GM13977 (cell line): ENCODE results near the gene KCNH3.

Source experiments
- DNase-seq: peaks from one replicate; pipeline ENCODE4 v3.0.0; 2012; ENCODE audit warnings: low spot score
- in situ Hi-C: fragments of 300-500 bp; cut with MboI; formaldehyde crosslinking; loops from one replicate; pipeline ENCODE4 v1.12.0; 2022; ENCODE audit warnings: low sequenced_read_pairs, low pct_unique_long_range_greater_than_20kb, mixed read lengths, inconsistent platforms; ENCODE audit not compliant: unreplicated experiment
- TF ChIP-seq, protein P1 (sequence below): IDR thresholded peaks from 2 replicates; pipeline ENCODE4 v1.5.1; 2012; ENCODE audit warnings: mild to moderate bottlenecking, control low read depth; ENCODE audit not compliant: insufficient read depth; ENCODE audit errors: extremely low read depth, missing control alignments

KCNH3 gene

DNA sequence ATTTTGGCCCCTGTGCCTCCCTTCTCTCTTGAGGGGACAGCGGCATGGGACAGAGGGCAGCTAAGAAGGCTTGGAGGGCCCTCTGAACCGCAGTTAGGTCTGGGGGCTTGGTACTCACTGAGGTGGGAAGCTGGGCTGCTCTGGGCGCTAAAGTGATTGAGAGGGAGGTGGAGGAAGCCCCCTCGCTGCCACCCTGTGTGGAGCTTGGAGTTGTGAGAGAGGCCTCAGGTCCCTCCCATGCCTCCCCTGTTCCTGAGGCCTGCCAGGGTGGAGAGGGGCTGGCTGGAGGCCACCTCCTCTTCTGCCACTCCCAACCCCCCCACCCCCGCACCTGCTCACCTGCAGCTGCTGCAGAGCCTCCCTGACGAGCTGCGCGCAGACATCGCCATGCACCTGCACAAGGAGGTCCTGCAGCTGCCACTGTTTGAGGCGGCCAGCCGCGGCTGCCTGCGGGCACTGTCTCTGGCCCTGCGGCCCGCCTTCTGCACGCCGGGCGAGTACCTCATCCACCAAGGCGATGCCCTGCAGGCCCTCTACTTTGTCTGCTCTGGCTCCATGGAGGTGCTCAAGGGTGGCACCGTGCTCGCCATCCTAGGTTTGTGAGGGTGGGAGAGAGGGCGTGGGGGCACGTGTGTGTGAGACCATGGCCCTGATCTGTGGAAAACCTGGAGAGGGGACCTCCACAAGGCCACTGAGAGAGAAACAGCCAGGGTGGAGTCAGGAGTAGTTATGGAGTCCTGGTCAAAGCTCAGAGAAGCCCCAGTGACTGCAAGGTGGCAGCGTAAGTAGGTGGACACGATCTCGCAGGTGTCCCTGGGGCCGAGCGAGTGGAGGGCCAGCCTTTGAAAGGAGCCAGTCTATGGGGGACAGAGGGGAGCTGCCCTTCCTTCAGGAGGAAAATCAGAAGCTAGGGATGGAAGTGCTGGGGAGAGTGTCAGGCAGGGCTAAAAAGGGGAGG lies 11.2 kb downstream of the KCNH3 start:
- DNase-seq = no peak
- TF ChIP-seq, protein P1, sequence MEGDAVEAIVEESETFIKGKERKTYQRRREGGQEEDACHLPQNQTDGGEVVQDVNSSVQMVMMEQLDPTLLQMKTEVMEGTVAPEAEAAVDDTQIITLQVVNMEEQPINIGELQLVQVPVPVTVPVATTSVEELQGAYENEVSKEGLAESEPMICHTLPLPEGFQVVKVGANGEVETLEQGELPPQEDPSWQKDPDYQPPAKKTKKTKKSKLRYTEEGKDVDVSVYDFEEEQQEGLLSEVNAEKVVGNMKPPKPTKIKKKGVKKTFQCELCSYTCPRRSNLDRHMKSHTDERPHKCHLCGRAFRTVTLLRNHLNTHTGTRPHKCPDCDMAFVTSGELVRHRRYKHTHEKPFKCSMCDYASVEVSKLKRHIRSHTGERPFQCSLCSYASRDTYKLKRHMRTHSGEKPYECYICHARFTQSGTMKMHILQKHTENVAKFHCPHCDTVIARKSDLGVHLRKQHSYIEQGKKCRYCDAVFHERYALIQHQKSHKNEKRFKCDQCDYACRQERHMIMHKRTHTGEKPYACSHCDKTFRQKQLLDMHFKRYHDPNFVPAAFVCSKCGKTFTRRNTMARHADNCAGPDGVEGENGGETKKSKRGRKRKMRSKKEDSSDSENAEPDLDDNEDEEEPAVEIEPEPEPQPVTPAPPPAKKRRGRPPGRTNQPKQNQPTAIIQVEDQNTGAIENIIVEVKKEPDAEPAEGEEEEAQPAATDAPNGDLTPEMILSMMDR = no peak
- in situ Hi-C loops = no loop called here

DNA sequence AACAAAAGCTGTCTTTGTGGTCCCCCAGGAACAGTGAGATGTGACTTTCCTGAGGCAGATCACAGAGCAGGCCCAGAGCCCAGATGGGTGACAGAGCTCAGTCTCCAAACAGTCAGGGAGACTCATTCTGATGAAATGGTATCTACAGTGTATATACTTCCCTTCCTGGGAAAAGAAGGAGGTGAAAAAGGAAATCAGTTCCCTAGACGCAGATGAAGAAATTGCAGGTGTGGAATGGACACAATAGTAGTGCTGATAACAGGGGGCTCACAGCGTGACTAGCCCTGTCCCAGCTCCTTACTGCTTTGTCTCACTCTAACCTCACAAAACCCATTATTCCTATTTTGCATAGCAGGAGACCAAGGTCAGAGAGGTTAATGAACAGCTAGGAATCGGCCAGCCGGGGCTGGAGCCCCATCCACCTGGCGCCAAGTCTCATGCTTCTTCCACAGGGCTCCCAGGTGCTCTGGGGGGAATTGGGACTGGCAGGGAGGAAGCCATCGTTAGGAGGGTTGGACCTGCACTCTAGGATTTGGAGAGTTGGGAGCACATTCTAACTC lies 11.9 kb downstream of the KCNH3 start:
- TF ChIP-seq, protein P1 = no peak
- DNase-seq = no peak
- in situ Hi-C loops = no loop called here

DNA sequence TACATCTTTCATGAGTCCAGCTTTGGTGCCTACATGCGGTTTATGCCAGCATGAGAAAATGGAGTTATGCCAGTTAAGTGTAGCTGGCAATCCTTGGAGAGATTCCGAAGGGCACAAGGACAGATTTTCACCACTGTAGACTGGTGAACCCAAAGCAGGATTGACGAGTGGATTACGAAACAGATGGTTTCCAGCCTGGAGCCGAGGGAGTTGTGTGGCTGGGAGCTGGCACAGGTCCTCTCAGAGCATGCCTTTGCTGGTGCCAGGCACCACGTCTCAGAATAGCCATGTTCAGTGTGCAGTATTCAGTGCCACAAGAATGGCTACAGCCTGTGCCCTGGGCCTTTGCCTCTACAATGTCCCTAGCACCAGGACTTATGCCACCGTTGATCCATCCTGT lies 13.2 kb downstream of the KCNH3 start:
- in situ Hi-C loops = no loop called here
- DNase-seq = peak; percentile 25
- TF ChIP-seq, protein P1 = no peak

DNA sequence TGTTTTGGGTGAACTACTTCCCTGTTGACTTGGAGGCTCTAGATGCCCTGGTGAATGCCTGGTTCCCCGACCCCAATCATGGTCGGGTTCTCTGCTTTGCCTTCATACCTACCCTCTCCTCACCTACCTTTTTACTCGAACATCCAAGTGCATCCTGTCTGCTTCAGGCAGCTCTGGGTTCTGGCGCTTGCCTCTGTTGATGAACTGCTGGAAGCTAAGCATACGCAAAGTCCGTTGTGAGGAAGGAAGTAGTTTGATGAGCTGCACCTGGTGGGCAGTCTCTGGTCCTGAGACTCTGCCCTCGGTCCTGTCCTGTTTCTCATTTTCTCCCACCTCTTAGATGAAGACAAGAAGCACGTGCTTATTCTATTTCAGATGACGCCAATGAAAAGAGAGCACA lies 13.6 kb downstream of the KCNH3 start:
- no peak for DNase-seq
- TF ChIP-seq, protein P1 = no peak
- in situ Hi-C loops = no loop called here

GRCh38 chr12:49552899-49553298 lies 14.1 kb downstream of the KCNH3 start:
- DNase-seq = no peak
- TF ChIP-seq, protein P1 = no peak
- in situ Hi-C loops = no loop called here

DNA sequence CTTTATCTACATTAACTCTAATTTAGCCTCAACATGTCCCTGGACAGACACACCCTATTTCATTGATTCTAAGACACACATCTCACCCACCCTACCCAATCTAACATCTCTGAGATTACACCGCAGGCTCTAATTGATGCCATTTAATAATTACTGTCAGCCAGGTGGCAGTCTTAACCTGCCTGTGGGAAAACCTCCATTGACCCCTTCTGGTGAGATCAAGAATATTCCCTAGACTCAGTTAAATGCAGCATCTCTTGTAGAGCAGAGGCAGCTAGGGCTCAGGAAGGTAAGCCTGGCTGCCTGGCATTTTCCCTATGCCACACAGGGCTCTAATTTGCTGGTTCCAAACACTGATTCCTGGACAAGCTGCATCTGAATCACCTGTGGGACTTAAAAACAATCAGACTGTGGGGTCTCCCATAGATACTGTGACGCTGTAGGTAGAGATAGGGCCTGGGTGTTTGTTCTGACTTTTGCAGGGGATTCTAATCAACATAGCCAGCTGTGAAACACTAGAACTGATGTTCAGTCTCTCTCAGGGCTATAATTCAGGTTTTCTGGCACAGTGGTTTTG lies 14.8 kb downstream of the KCNH3 start:
- TF ChIP-seq, protein P1 = peak; percentile 59
- DNase-seq = peak; percentile 74

More for the DNA sequence above, 14.8 kb downstream of the KCNH3 start:
- in situ Hi-C loops = no loop called here
